ENCODE measurements around the gene PIP4P1.
"Not testable (repeated sequence)": the region's sequence is repeated elsewhere in the genome, so short reads cannot be mapped to it uniquely, and the experiment has no call there.

The PIP4P1 gene

DNA sequence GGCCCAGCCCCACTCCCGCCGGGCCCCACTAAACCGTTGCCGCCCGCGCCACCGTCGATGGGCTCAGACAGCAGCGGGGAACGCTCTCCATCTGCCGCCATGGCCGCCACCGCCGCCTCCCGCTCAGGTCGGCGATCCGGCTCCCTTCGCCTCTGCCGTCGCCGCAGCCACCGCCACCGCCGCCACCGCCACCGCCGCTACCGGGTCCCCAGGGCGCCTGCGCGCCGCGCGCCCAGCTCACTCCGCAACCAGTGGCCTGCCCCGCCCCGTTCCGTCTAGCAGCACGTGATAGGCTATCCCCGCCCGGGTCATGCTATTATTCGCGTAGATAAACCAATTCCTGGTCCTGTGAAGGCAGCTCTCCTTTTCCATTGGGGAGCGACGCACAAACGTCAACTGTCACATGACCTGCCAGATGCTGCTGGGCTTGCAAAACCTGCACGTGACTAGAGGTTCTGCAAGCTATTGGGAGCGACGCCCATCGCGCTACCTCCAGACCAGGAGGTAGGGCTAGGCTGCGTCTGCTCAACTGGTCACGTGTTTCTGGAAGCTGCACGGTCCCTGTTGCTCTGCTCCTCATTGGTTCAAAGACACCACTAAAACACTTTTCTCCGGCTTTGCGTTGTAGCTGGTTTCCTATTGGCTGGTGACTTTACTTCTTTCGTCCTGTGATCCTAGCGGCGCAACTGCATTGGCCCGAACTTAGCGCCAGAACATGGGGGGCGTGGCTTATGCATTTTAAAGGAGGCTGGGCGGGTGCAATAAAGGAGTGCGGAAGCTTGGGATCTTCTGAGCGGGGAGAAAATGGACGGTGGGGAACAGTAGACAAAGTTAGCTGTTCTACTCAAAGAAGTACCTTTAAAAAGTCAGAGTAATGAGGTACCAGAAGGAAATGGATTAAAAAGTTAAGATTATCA, at the start of gene PIP4P1:
PIP4P1 (minus strand) TSS at position 210 of the 917 bp plus-strand sequence; CDS start at position 101, 109 bp downstream.
- peak; percentile 95 to 96 for DNase-seq (ENCODE audit: low read depth in 1 of 2, low spot score in 1 of 2)

DNA sequence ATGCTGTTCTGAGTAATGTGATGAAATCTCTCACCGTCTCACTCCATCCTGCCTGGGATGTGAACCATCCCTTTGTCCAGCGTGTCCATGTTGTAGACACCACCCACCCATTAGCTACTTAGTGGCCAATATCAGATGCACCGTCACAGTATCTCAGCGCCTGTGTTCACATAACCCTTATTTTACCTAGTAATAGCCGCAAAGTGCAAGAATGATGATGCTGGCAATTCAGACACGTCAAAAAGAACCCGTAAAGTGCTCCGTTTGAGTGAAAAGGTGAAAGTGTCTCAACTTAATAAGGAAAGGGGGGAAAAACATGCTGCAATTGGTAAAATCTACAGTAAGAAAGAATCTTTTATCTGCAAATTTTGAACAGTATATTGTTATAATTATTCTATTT, 47.1 kb upstream of the PIP4P1 start:
- no peak for DNase-seq (ENCODE audit: low read depth in 1 of 2, low spot score in 1 of 2)

DNA sequence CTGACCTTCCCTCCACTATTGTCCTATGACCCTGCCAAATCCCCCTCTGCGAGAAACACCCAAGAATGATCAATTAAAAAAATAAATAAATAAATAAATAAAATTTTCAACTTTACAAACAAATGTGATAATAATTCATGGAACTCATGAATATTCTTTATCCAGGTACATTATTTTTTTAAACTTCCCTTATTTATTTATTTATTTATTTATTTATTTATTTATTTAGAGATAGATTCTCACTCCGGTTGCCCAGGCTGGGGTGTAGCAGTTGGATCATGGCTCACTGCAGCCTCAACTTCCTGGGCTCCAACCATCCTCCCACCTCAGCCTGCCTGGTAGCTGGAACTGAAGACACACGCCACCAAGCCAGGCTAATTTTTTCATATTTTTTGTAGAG, 46.3 kb upstream of the PIP4P1 start:
- not testable (repeated sequence) for DNase-seq (ENCODE audit: low read depth in 1 of 2, low spot score in 1 of 2)

DNA sequence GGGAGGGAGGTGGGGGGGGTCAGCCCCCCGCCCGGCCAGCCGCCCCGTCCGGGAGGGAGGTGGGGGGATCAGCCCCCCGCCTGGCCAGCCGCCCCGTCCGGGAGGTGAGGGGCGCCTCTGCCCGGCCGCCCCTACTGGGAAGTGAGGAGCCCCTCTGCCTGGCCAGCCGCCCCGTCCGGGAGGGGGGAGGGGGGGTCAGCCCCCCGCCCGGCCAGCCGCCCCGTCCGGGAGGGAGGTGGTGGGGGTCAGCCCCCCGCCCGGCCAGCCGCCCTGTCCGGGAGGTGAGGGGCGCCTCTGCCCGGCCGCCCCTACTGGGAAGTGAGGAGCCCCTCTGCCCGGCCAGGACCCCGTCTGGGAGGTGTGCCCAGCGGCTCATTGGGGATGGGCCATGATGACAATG, 45.5 kb upstream of the PIP4P1 start:
- DNase-seq (ENCODE audit: low read depth in 1 of 2, low spot score in 1 of 2) = not testable (repeated sequence)

DNA sequence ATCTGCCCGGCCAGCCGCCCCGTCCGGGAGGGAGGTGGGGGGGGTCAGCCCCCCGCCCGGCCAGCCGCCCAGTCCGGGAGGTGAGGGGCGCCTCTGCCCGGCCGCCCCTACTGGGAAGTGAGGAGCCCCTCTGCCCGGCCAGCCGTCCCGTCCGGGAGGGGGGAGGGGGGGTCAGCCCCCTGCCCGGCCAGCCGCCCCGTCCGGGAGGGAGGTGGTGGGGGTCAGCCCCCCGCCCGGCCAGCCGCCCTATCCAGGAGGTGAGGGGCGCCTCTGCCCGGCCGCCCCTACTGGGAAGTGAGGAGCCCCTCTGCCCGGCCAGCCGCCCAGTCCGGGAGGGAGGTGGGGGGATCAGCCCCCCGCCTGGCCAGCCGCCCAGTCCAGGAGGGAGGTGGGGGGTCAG, 45.0 kb upstream of the PIP4P1 start:
- not testable (repeated sequence) for DNase-seq (ENCODE audit: low read depth in 1 of 2, low spot score in 1 of 2)

DNA sequence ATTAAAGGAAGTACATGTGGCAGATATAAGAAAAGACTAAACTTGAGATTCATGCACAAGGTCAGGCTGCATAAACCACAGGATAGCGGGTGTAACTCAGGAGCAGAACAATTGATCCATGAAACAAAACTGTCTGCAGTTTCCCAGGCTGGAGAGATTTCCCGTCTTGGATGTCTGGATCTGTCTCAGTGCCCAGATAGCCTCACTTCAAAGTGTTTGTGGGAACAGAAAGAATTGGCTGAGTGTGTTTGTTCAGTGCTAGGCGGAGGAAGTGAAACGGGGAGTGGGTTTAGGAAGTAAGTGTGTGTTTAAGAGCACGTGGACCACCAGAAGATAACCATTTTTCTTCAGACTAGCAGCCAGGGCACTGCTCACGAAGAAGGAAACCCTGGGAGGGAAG, 42.7 kb upstream of the PIP4P1 start:
- no peak for DNase-seq (ENCODE audit: low read depth in 1 of 2, low spot score in 1 of 2)

DNA sequence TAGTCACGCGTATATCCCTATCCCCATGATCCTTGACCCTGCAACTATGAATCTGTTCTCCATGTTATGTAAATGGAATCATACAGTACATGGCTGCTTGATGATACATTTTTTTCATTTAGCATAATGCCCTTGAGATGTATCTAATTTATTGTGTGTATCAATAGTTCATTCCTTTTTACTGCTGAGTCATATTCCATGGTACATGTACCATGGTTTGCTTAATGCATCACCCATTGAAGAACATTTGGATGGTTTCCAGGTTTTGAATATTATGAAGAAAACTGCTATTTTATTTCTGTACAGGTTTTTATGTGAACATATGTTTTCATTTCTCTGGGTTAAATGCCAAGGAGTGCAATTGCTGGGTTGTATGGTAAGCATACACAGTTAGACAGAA, 40.1 kb upstream of the PIP4P1 start:
- DNase-seq (ENCODE audit: low read depth in 1 of 2, low spot score in 1 of 2) = no peak

DNA sequence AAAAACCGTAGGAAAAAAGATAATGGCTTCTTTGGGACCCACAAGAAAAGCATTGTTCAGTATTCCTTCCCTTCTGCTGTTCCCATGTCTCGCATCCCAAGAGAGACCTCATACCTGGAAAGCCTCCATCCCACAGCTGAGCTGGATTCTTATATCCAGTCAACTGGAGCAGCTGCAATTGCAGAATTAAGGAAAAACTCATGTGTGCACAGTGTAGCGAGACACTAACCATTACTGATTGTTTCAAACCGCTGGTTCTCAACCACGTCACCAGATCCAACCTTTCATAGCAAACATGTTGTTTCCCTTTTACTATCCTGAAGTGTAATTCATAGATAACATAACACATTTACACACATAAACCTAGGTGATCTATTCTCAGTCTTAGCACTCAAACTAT, 38.6 kb upstream of the PIP4P1 start:
- no peak for DNase-seq (ENCODE audit: low read depth in 1 of 2, low spot score in 1 of 2)

DNA sequence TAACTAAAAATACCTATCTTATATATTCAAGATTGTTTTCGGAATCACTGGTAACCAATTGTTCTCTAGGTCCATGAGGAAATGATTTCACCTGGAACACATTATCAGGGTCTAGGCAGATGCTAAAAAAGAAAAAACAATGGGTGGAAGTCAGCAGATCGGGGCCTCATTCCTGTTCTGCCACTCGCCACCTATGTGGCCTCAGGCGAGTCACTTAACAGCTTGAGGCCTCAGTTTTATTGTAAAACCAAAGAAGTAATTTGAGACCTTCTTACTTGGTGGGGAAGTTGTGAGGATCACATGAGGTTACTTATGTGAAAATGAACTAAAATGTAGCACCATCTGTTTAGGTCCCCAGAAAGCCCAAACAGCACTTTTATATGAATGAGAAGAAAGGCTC, 37.9 kb upstream of the PIP4P1 start:
- no peak for DNase-seq (ENCODE audit: low read depth in 1 of 2, low spot score in 1 of 2)

DNA sequence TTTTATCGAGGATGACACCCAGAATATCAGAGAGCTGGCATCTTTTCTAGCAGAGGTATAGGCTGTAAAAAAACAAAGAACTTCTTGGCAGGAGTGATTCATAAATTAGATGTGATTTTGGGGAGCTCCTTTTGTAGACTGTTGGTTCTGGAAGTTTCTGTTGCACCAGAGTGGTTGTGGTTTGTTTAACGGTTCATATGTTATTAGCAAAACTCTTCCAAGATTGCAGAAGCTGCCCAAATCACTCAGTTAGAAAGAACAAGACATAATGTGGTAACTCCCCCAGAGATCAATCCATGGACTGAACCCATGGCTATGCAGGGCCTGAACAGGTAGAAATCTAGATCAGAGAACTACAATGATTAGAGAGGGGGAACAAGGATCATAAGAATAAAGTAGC, 37.4 kb upstream of the PIP4P1 start:
- no peak for DNase-seq (ENCODE audit: low read depth in 1 of 2, low spot score in 1 of 2)

DNA sequence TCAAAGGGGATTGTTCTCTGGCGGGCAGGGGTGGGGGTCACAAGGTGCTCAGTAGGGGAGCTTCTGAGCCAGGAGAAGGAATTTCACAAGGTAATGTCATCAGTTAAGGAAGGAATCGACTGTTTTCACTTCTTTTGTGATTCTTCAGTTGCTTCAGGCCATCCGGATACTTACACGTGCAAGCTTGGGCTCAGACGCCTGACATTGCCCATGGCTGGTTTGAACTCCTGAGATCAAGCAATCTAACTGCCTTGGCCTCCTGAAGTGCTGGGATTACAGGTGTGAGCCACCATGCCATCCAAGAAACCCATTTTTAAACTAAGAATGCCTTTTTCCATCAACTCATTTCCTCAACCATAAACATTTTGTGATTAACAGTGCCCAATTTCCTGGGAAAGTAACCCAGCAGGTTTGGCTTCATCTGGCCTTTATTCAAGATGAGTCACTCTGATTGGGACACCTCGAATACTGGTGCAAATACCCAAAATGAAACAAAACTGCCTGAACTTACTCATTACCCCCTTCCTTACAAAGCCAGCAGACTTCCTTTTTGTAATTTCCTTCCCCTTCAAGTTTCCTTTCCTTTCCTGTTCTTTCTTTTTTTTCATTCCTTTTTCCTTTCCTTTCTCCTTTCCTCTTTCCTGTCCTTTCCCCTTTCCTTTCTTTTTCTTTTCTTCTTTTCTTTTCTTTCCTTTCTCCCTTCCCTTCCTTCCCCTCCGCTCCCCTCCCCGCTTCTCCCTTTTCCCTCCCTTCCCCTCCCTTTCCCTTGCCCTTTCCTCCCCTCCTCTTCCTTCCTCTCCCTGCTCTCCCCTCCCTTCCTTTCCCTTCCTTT, 33.9 kb upstream of the PIP4P1 start:
- DNase-seq (ENCODE audit: low read depth in 1 of 2, low spot score in 1 of 2) = no peak

DNA sequence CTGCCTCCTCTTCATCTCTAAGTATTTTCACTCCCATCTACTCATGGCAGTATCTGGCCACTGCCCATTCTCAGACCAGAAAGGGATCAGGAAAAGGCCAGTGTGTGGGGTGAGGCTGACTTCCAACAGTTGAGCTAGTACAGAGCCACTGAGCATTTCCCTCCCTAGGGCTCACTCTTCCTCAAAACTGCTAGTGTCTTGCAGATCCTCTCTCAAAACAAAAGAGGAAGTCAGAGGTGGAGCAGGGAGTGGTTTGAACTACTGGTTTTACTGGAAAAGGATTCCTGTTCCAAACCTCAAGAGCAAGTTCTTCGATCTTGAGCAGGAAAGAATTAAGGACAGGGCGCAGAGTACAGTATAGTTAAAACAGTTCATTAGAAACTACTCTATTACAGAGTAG, 32.4 kb upstream of the PIP4P1 start:
- DNase-seq (ENCODE audit: low read depth in 1 of 2, low spot score in 1 of 2) = no peak

DNA sequence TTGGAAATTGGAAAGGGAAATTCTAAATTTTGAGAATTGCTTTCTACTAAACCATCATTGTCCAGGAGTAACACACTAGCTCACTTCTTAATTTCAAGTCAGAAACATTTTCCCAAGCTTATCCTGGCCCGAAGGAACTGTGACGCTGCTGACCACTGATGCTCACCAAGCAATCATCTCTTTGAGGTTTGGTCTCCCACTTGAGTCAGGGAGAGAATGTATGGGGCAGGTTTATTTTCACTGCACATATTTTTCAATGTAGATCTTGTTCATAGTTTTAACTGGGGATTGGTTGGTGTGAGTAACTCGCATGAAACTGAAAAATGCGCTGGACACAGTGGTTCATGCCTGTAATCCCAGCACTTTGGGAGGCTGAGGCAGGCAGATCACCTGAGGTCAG, 31.3 kb upstream of the PIP4P1 start:
- DNase-seq (ENCODE audit: low read depth in 1 of 2, low spot score in 1 of 2) = no peak

DNA sequence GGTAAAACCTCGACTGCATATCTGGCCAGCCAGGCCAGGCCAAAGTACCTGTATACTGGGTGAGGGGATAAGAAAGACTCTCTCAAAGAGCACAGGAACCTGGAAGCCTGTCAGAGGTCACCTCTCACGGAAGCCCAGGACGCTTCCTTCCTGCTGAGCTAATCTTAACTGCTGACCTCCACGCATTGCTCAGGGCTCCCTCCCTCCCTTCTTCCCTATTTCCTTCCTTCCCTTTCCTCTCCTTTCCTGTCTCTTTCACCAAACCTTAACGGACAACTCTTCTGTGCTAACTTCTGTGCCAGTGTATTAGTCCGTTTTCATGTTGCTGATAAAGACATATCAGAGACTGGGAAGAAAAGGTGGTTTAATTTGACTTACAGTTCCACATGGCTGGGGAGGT, 29.3 kb upstream of the PIP4P1 start:
- DNase-seq (ENCODE audit: low read depth in 1 of 2, low spot score in 1 of 2) = no peak

DNA sequence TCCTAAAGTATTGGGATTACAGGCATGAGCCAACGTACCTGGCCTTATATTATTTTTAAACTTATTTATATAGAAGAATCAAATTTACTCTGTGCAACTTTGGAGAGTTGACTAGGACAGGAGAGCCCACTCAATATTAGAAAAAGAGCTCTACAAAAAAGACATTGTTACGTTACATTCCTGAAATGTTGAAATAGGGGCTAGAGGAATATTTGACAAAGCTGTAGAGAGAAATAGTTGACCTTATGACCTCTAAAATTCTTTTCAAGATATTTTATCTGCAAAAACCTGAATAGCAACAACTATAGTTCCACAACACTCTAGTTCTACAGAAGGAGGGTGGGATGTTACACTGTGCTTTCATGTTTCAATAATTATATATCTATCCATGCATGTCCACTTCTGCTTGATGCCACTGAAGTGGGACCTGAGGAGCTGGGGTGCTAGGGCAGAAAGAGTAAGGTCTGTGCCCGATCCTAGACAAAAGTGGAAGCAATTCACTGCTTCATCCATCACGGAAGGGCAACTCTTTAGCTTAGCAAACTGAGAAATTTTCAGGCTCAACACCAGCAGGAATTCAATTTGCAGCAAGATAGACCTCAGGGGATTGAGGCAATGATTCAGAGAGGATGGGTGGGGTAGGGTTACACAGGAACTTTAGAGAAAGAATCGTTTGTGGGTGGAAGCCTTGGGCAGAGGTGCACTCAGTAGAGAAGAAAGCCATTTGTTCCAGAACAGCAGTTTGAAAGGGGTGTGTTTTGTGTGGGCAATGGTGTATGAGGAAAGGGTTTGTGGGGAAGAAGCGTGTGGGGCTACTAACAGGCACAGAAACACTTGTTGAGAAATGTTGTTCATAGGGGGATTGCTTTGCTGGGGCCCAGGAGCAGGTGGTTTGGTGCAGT, 28.1 kb upstream of the PIP4P1 start:
- DNase-seq (ENCODE audit: low read depth in 1 of 2, low spot score in 1 of 2) = no peak

DNA sequence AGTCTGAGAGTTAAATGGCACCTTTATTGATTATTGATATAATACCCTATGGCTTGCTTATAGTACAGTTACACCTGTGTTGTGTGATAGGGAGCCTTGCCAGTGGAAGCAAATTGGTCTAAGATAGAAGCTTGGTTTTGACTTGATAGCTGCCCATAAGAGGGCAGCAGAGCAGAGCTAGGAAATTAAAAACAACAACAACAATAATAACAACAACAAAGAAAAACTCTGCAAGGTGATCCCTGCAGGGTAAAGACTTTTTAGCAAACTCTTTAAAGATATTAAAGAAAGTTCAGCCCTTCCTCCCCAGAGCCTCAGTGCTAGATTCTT, 26.1 kb upstream of the PIP4P1 start:
- no peak for DNase-seq (ENCODE audit: low read depth in 1 of 2, low spot score in 1 of 2)

DNA sequence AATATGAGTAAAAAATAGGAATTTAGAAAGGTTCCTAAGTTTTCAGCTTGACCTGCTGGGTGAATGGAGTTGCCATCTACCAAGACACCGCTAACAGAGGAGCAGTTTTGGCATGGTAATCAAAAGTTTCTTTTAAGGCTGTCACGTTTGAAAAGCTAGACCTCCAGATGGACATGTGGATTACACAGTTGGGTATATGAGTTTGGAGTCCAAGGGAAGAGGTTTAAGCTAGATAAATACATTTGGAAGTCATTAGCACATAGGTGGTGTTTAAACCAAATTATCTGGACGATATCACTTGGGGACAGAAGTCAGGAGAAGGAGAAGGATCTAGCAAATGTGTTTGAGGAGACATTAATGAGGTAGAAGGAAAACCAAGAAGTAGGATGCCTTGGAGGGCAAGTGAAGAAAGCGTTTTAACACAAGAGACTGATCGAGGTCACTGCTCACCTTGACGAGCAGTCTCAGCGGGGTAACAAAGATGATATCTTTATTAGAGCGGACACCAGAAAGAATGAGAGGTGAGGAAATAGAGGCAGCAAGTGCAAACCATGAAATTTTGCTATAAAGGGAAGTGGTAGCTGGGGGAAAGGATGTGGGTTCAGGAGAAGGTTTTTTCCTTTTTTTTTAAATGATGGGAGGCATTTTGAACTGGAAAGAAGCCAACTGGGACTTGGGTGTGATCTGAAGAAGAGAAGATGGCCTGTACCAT, 25.6 kb upstream of the PIP4P1 start:
- no peak for DNase-seq (ENCODE audit: low read depth in 1 of 2, low spot score in 1 of 2)

DNA sequence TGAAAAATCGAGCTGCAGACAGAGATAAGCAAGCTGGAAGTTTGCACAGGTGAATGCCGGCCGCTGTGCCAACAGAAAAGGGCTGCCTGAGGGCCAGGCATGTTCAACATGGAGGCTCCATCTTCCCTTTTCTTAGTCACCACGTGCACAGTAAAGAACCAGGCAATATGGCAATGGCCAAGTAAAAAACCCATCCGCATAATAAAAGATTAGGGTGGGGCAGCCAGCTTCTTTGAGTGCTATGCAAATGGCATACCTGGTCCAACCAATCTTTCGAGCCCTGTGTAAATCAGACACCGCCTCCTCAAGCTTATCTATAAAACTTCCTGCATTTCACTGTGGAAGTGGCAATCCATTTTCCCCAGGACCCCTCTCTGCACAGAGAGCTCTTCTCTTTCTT, 24.7 kb upstream of the PIP4P1 start:
- DNase-seq (ENCODE audit: low read depth in 1 of 2, low spot score in 1 of 2) = no peak

DNA sequence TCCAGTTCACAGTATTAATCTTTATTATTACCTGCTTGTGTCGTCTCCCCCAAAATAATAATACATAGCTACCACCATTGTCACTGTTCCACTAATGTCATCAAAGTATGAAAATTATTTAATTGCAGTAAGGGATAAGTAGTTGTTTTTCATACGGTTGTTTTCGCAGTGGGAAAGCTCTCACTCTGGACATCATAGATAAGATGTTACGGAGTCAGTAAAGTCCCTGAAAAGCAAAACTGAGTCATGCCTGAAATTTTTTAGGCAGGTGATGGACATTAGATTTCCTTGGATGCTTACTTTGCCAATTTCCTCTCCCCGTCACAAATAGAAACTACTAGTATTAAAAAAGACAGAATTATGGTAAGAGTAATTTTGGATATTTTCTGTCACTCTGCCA, 21.1 kb upstream of the PIP4P1 start:
- DNase-seq (ENCODE audit: low read depth in 1 of 2, low spot score in 1 of 2) = no peak

DNA sequence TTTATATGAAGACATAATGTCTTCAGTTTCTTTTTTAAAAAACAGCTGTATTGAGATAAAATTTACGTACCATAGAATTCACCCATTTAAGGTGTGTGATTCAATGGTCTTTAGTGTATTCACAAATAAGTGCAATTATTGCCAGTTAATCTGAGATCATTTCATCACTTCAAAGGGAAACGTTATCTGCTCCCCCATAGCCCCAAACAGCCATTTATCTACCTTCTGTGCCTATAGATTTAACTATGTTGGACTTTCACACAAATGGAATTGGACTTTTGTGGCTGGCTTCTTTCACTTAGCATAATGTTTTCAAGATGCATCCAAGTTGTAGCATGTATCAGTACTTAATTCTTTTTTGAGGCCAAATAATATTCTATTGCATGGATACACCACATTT, 17.7 kb upstream of the PIP4P1 start:
- DNase-seq (ENCODE audit: low read depth in 1 of 2, low spot score in 1 of 2) = no peak
